ES-I3 (cell line): ENCODE results near the gene SVIL.
"Not testable (repeated sequence)": the region's sequence is repeated elsewhere in the genome, so short reads cannot be mapped to it uniquely, and the experiment has no call there.

ENCODE experiments used
- H3K36me3 ChIP-seq: 2 replicates; pipeline ENCODE4 v1.6.1; 2013; ENCODE audit warnings: mild to moderate bottlenecking, low read length, control low read depth, moderate library complexity; ENCODE audit not compliant: insufficient read depth
- H3K4me1 ChIP-seq: 2 replicates; pipeline ENCODE4 v1.6.1; 2013; ENCODE audit warnings: mild to moderate bottlenecking, control low read depth, low read length; ENCODE audit not compliant: insufficient read depth
- H3K9ac ChIP-seq: 2 replicates; pipeline ENCODE4 v1.6.1; 2013; ENCODE audit warnings: low read depth, mild to moderate bottlenecking, low read length, moderate library complexity
- H3K9me3 ChIP-seq: 2 replicates; pipeline ENCODE4 v1.6.1; 2013; ENCODE audit warnings: mild to moderate bottlenecking, low read length, moderate library complexity; ENCODE audit not compliant: control insufficient read depth, insufficient read depth

Gene SVIL

GRCh38 chr10:29499993-29500537 is 134.7 kb downstream of the SVIL start:
- peaks cover 11% of the 10 kb centered on the region for H3K4me1 ChIP-seq
- no peak overlapping the region for H3K9ac ChIP-seq
- no peaks in the 10 kb centered on the region; the same call in 1 of the 2 replicates for H3K9me3 ChIP-seq
- peaks cover 3% of the 10 kb centered on the region; the same call in 1 of the 2 replicates for H3K36me3 ChIP-seq

GRCh38 chr10:29496341-29497162 is 138.2 kb downstream of the SVIL start:
- no peaks in the 10 kb centered on the region for H3K9me3 ChIP-seq
- peaks cover 11% of the 10 kb centered on the region for H3K4me1 ChIP-seq
- peaks cover 18% of the 10 kb centered on the region for H3K36me3 ChIP-seq
- no peak overlapping the region for H3K9ac ChIP-seq

DNA sequence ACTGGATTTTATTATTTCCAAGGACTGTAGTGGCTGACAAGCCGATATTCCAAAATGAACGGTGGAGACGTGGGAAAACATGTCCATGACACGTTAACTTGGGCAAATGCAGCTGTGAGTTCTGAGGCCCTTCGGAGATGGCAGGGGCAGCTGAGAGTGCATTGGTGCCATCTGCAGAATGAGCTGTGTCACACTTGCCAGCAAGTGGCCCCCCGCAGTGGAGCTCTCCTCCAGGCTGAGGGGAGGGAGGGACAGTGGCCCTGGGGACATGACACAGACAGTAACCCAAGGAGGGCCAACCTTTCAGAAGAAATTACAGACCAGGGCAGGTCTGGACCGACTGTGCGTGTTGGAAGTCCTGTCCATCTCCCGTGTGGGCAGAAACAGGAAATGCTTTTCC is 139.4 kb downstream of the SVIL start:
- Histone ChIP-seq H3K36me3 (peaks cover 22% of the 10 kb centered on the region), H3K9me3 (no peaks in the 10 kb centered on the region), H3K9ac (no peak overlapping the region), H3K4me1 (peaks cover 11% of the 10 kb centered on the region)

DNA sequence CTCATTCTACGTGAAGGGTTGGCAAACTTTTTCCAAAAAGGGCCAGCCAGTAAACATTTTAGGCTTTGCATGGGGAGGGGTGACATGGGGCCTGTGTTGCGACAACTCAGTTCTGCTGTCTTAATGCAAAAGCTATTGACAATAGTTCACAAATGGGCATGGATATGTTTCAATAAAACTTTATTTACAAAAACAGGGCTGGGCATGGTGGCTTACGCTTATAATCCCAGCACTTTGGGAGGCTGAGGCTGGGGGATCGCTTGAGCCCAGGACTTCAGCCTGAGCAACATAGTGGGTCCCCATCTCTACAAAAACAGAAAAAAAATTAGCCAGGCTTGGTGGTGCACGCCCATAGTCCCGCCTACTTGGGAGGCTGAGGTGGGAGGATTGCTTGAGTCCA is 141.1 kb downstream of the SVIL start:
- Histone ChIP-seq H3K4me1 (peaks cover 11% of the 10 kb centered on the region), H3K9me3 (no peaks in the 10 kb centered on the region), H3K9ac (no peak overlapping the region), H3K36me3 (peaks cover 20% of the 10 kb centered on the region)

- Histone ChIP-seq H3K9me3 (no peaks in the 10 kb centered on the region), H3K9ac (no peak overlapping the region), H3K36me3 (peaks cover 20% of the 10 kb centered on the region), H3K4me1 (peaks cover 11% of the 10 kb centered on the region)
Observed at GRCh38 chr10:29492774-29493173, 142.0 kb downstream of the SVIL start.

DNA sequence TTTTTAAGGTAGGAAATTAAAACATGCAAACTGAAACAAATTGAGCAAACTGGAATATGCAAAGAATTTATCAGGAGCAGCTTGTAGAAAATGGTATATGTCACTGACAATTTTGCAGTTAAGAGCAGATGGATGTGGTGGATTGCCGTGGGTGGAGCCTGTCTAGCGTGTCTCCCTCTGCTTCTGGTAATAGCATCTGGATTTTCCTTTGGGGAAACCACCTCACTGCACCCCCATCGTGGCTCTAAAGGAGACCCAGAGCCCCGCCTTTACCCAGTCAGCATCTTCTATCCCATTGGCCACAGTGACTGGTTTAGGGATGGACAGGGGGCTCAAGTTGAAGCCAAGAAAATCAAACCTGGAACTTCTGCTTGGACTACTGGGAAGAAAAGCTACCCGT is 142.9 kb downstream of the SVIL start:
- peaks cover 20% of the 10 kb centered on the region for H3K36me3 ChIP-seq
- peaks cover 5% of the 10 kb centered on the region for H3K4me1 ChIP-seq
- H3K9ac ChIP-seq = no peak overlapping the region
- no peaks in the 10 kb centered on the region for H3K9me3 ChIP-seq

GRCh38 chr10:29490781-29491280 is 143.9 kb downstream of the SVIL start:
- H3K9ac ChIP-seq, H3K9me3 ChIP-seq, H3K4me1 ChIP-seq: not testable (repeated sequence)
- H3K36me3 ChIP-seq = peaks cover 20% of the 10 kb centered on the region

- H3K36me3 ChIP-seq = peaks cover 12% of the 10 kb centered on the region
- H3K9ac ChIP-seq, H3K4me1 ChIP-seq, H3K9me3 ChIP-seq: not testable (repeated sequence)
Observed at GRCh38 chr10:29488471-29488870, 146.3 kb downstream of the SVIL start.

DNA sequence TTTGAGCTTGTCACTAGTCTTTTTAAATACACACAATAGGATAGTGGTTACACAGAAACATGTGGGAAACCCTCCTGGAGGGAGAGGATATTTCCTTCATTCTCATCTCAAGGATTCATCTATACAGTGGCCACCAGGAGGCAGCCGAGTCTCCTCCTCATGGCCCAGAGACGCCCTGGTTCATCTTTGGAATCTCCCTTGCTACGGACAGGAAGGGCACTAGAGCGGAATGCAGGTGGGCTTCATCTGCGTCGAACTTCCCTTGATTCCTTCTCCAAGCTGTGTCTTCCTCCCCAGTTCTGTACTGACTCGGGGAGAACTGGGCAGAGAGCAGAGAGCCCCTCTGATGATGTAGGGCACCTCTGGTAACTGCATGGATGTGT is 146.9 kb downstream of the SVIL start:
- Histone ChIP-seq H3K36me3 (peaks cover 12% of the 10 kb centered on the region; the same call in 1 of the 2 replicates), H3K4me1 (peaks cover 10% of the 10 kb centered on the region)
- H3K9ac ChIP-seq, H3K9me3 ChIP-seq: not testable (repeated sequence)

DNA sequence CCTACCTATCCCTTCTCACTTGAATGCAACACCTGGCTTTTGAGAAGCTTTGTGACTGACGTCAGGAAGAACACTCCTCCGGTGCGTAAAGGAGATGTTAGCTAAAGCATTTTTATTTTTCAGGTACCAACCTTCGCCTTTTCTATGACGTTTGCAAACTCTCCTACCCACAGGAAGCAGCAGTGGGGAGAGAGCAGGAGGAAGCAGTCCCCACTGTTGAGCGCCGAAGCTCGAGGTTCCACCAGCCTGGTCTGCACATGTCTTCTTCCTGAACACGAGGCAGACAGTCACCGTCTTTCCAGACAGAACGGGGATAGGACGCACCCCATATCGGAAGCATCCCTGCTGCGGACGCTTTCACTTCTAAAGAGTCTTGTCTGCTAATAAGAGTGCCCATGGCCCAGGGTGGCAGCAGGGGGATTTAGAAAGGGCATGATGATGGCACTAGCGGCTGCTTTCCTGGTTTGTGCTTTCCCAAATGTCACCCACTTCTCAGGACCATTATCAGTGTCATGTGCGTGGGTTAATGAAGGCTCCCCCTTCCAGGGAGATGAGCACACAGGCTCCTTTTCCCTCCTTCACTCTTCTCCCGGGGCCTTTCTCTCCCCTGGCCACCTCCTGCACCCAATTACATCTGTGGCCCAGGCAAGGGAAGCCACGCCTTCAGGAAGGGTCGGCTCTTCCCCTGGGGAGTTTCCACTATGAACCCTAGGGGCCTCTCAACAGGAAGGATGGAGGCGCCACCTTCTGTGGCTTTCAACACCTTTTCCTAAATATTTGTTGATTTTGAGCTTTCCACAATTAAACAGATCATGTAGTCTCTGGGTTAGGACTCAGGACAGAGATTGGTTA is 147.5 kb downstream of the SVIL start:
- H3K36me3 ChIP-seq = peaks cover 12% of the 10 kb centered on the region; the same call in 1 of the 2 replicates
- peaks cover 15% of the 10 kb centered on the region for H3K4me1 ChIP-seq
- H3K9ac ChIP-seq, H3K9me3 ChIP-seq: not testable (repeated sequence)

- Histone ChIP-seq H3K36me3 (peaks cover 7% of the 10 kb centered on the region; the same call in 1 of the 2 replicates), H3K9ac (no peak overlapping the region), H3K9me3 (no peaks in the 10 kb centered on the region), H3K4me1 (peaks cover 17% of the 10 kb centered on the region)
Observed at GRCh38 chr10:29486433-29486832, 148.3 kb downstream of the SVIL start.

DNA sequence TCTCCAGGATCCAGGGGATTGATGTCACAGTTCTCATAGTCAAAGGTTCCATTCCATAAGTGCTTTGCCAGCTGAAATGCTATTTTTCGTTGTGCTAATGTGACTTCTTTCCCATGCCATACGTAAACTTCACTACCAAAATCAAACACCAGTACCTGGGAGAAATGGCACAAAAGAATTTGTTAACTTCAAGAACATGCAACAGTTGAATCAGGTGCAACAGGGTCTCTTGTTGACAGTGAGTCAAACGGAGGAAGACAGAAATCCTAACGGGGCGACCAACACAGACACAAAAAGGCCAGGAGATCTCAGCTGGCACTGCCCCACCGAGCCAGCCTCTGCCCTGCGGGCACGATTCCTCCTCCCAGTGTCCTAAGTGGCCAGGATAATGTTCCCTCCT is 150.1 kb downstream of the SVIL start:
- H3K4me1 ChIP-seq = peaks cover 17% of the 10 kb centered on the region
- H3K9me3 ChIP-seq, H3K36me3 ChIP-seq, H3K9ac ChIP-seq: not testable (repeated sequence)

- Histone ChIP-seq H3K4me1 (peaks cover 20% of the 10 kb centered on the region), H3K36me3 (peaks cover 14% of the 10 kb centered on the region), H3K9me3 (no peaks in the 10 kb centered on the region), H3K9ac (no peak overlapping the region)
Observed at GRCh38 chr10:29482591-29483431, 152.0 kb downstream of the SVIL start.
